DMS79 (cell line): ENCODE results near the gene CACNA1I.

Experiments
- DNase-seq: peaks from one replicate; lab custom pipeline; 2025; lab: John Stamatoyannopoulos, UW

CACNA1I gene

DNA sequence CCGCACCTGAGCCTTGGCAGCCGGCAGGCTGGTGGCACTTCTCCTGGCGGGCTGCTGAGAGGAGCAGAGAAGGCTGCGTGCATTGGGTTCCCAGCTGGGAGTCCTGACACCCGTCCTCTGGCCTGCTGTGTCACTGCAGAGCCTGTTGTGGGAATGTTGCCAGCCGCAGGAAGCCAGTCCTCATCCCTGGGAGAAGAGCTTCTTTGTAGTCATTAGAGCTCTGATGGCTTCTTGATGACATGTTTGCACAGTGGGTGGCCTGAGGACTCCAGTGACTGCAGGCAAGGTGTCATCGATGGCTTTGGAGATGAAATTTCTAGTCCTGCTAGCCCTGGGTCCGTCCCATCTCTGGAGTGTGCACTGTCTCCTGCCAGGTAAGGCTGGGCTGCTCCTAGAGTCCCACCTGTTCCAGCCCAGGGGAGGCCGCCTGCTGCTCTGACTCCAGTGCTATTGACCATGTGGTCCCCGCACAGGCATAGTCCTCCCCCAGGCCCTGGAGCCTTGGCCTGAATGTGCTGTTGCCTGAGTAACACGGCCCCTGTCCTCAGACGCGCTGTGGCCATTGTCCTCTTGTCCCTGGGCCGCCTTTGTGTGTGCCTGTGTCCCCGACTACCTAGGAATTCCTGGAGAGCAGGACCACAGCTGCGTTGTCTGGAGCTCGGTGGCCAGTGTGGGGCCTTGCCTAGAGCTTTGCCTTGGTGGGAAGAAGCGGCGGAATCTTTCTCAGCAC lies 129.2 kb downstream of the CACNA1I start:
- peak; percentile 60 for DNase-seq

DNA sequence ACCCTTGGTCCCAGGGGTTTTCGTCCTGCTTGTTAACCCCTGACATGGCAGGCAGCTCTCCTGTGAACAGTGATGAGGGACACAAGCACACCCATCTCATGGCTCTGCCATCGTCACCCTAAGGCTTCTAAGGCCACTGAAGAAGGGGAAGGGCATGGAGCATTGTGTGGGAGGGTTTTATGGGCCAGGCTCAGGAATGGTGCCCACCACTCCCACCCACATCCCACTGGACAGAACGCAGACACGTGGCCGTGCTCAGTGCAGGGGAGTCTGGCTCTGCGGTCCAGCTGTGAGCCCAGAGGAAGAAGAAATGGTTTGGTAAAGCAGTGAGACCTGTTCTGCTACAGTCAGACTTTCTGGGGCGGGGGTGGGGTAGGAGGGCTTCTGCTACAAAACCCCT lies 130.0 kb downstream of the CACNA1I start:
- DNase-seq = no peak

- DNase-seq = peak; percentile 8
Measured at GRCh38 chr22:39703091-39703490, 132.5 kb downstream of the CACNA1I start.

GRCh38 chr22:39703928-39704639 lies 133.5 kb downstream of the CACNA1I start:
- DNase-seq = peak; percentile 66

DNA sequence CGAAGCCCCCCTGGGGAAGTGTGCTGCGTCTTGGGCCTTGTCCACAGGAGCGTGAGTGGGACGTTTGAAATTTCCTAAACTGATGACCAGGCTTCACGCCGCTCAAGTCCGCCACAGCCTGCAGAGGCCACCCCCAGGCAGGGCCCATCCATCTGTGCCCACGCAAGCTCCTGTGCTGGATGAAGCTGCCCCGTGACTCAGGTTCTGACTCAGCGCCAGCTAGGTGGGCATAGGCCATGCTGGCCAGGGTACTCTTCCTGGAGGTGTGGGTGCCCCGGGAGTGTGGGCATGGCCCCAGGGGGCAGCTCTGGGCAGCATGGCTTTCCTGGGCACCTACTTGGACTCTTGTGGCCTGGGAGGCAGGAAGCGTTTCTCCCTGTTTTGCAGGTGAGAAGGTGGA lies 134.8 kb downstream of the CACNA1I start:
- no peak for DNase-seq

DNA sequence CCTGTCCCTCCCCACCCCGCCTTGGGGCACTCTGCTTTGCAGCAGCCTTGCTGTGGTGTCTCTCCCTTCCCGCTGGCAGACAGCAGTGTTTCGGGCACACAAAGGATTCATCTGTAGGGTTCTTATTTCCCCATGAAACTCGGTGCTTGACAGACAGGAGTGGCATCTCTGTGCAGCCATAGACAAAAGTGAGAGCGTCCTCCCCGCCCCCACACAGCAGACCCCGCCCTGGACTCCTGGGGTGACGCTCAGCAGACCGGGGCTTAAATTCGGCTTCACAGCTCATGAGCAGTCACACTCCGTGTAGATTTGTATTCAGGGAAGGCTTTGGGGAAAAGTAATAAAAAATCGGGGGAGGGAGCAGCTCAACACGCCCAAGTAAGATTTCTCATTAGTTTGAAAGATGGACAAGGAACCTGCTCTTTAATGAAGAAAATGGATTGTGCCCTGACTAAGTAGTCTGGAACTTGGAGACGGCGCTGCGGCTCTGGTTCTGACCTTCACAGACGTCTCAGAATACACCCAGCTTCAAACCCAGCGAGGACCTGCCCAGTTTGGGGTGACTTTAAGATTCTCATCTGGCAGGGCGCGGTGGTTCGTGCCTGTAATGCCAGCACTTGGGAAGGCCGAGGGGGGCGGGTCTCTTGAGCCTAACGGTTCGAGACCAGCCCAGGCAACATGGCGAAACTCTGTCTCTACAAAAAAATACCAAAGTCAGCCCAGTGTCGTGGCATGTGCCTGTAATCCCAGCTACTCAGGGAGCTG lies 136.0 kb downstream of the CACNA1I start:
- DNase-seq = no peak

- no peak for DNase-seq
Measured at GRCh38 chr22:39707351-39707750, 136.8 kb downstream of the CACNA1I start.

DNA sequence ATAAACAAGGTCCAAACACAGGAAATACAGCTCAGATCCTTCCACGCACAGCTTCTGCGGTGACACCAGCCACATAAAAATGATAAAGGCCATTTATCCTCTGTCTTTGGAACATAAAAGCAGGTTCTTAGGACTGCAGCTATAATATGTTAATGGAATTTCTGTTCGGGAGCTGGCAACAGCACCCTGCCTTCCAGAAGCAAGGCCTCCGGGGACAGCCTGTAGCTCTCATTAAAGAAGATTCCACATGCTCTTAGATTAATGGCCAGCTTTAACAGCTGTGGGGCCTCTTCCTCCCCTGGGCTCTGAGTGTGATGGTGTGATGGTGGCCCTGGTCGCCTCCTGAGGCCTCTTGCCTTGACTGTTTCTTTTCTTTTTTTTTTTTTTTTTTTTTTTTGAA lies 137.3 kb downstream of the CACNA1I start:
- no peak for DNase-seq

GRCh38 chr22:39710380-39711150 lies 140.0 kb downstream of the CACNA1I start:
- DNase-seq = peak; percentile 64

DNA sequence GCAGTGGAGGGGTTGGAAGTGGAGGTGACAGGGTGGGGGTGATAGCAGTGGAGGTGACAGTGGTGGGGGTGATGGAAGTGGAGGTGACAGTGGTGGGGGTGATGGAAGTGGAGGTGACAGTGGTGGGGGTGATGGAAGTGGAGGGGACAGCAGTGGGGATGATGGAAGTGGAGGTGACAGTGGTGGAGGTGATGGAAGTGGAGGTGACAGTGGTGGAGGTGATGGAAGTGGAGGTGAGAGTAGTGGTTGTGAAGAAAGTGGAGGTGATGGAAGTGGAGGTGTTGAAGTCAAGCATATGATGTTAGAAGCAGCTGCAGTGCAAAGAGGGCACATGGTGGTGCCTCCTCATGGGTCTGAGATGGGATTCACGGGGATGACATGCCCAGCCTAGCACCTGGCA lies 141.5 kb downstream of the CACNA1I start:
- DNase-seq = no peak

GRCh38 chr22:39712751-39713525 lies 142.4 kb downstream of the CACNA1I start:
- no peak for DNase-seq

DNA sequence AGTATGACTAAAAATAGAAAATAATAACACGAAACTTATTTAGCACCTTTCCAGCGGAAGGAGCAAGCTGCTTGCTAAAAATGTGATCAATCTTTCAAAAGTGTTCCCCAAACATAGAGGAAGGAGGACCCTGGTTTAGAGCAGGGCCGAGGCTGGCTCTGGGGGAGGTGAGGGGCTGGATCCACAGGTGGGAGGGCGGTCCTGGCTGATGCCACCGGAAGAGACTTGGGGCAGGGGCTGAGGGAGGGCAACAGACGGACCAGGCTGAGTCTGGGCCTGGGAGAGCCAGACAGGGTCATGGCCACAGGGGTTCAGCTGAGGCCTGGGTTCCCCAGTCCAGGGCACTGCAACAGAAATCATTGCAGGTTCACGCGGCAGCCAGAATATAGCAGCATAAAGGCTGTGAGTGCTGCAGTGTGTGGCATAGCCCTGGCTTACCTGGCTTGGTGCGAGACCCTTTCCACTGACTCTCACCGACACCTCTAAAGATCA lies 143.3 kb downstream of the CACNA1I start:
- DNase-seq = no peak

DNA sequence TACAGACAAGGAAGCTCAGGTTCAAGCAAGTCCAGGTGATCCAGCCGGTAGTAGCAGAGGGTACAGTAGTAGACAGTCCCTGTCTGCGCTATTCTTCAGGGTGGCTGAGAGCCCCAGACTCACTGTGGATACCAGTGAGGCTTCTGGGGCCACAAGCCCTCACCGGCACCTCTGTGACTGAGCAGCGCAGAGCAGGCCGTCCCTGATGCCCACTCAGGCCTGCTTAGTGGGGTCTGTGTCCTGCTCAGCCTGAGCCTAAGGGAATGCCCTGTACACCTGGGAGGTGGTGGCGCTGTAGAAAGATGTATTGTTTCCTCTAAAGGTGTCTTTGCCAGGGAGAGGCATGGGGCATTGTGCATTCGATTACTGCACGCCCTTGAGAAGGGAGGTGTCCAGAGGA lies 143.8 kb downstream of the CACNA1I start:
- no peak for DNase-seq

DNA sequence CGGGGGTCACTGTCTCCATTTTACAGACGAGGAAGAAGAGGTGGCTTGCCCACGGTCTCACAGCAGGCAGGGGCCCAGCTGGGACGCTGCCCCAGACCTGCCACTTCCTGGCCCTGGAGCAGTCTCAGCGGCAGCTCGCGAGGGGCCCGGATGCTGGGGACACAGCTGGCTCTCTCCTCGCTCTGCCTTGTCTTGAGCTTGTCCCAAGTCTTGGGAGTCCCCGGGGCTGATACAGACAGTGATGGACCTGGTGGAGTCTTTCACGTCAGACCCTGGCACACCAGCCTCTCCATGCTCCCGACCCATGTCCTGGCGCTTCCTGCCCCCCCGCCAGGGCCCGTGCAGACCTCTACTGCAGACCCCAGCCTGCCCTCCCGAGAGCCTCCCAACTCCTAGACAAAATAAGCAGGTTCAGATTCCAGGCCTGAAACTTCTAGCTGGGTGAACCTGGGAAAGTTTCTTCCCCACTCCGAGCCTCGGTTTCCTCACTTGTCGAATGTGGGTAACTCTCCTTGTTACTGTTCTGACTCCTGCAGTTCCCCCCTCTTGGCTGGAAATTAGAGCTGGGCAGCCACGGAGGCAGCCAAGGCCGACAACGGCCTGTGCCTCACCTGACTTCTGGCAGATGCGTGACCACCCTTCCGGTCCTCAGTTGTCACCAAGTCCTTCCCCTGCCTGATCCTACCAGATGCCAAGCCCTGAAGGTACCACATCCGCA lies 145.4 kb downstream of the CACNA1I start:
- no peak for DNase-seq

- no peak for DNase-seq
Measured at GRCh38 chr22:39716534-39716933, 146.0 kb downstream of the CACNA1I start.

DNA sequence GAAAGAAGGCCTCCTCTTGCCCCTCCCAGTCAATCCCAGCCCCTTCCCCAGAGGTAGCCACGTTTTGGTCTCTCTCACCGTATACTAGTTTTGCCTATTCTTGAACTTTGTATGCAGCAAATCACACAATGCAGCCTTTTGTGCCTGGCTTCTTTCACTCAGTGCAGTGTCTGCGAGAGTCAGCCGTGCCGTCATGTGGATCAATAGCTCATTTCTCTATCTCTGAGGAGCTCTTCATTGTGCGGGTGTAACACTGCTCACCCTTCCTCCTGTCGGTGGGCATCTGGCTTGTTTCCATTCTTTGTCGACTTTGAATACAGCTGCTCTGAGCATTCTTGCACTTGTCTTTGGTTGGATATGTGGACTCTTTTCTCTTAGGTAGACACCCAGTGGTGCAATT lies 146.5 kb downstream of the CACNA1I start:
- DNase-seq = no peak

DNA sequence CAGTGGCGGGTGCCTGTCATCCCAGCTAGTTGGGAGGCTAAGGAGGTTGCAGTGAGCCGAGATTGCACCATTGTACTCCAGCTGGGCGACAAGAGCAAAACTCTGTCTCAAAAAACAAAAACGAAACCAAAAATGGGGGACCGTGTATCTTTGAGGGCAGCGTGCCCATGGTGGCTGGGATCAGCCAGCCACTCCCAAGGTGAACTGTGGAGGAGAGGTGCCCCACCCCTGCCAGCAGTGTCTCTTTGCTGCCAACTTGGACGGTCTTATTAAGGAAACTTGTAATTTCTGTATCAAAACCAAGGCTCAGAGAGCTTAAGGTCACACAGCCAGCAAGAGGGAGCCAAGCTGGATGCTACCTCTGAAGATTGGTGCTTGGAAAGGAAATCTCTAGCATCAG lies 147.7 kb downstream of the CACNA1I start:
- DNase-seq = no peak

DNA sequence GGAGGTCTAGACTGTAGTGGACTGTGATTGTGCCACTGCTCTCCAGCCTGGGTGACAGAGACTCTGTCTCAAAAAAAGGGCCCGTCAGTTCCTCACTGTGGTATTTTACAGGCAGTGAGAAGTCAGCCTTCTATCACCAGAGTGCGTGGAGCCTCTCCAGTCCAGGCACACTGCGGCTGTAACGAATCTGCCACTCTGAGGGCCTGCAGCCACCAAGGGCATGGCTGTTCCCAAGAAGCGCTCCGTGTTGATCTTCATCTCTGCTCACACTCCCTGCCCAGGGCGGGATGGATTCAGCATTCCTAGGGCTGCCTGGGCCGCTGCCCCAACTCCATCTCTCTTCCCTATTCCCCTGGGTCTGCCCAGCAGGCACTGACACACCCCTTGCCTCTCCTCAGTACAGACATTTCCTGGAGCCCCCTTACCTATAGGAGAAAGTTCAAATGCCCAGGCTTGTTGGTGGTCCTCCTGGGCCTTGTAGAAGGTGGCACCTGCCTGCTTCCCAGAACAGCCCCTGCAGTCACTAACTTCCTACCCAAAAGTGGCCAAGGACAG lies 148.4 kb downstream of the CACNA1I start:
- DNase-seq = no peak

- DNase-seq = no peak
Measured at GRCh38 chr22:39719559-39720450, 149.3 kb downstream of the CACNA1I start.
